Pancreas (tissue), 10 donors: ENCODE results near the gene SMYD3. TPM values are rescaled to one million over a fixed set of nuclear protein-coding genes. Genes with fewer than 3 reads are reported as not detected.
A peak's percentile ranks its signal among the peaks of the same experiment; 100 is the strongest.

Experiments used
- ATAC-seq, 4 donors: fragments of 200-7000 bp; cut with Tn5 transposase; one replicate each; pipeline versions ENCODE4 v1.8.0 to v1.9.1; 2020; ENCODE audit warnings: mild to moderate bottlenecking in 4 of 4, moderate library complexity in 4 of 4
- DNase-seq, 6 donors: peaks; one replicate each; pipeline ENCODE4 v3.0.0-alpha.2; 2020
- FAIRE-seq: peaks from 2 replicates; lab custom pipeline; 2012; peaks lifted over from hg19 to GRCh38; lab: Jason Lieb, UNC
- H3K27ac ChIP-seq, 4 donors: fragments of 200-600 bp; sonication (generic); 1 replicate in 3 of 4; 2 replicates in 1 of 4; pipeline versions ENCODE4 v1.5.0 to v1.8.0; 2020
- H3K27me3 ChIP-seq, 4 donors: fragments of 200-600 bp; one replicate each; pipeline ENCODE4 v1.8.0; 2021
- H3K36me3 ChIP-seq, 3 donors: fragments of 200-600 bp; sonication (generic) in 1 of 3; one replicate each; pipeline versions ENCODE4 v1.5.0 to v1.8.0; 2020 to 2021
- H3K4me1 ChIP-seq, 3 donors: fragments of 200-600 bp; one replicate each; pipeline ENCODE4 v1.8.0; 2021
- H3K4me3 ChIP-seq, 4 donors: fragments of 200-600 bp; sonication (generic) in 2 of 4; one replicate each; pipeline versions ENCODE4 v1.5.0 to v1.8.0; 2020 to 2021
- H3K9me3 ChIP-seq, 4 donors: fragments of 200-600 bp; one replicate each; pipeline ENCODE4 v1.8.0; 2021
- WGBS, 2 donors: extraction: QIAGEN DNeasy Blood & Tissue Kit; methylation state at CpG; one replicate each; pipeline ENCODE4 v1.1.7; 2013; 5-methylcytosine and 5-hydroxymethylcytosine counted together
- intact Hi-C, 3 donors: fragments of 100-400 bp; cut with DNase I; formaldehyde crosslinking; loops; one replicate each; pipeline versions ENCODE4 v1.11.1 to v1.14.2; 2022
- polyA plus RNA-seq, 2 donors: library from polyadenylated mRNA; stranded (reverse); fragments of 200-250 nt; gene quantifications; one replicate each; pipeline ENCODE4 v1.2.3, GENCODE V29; 2013
- total RNA-seq, 6 donors: library from RNA; stranded (reverse); fragmentation: NEBNext Ultra II Directional in 4 of 6; extraction: Animal tissue kit (Norgen Biotek cat#: 25700) in 4 of 6; gene quantifications; one replicate each; pipeline versions ENCODE4 v1.2.1 to v1.2.4, GENCODE V29; 2021 to 2023
- TF ChIP-seq, protein P1 (sequence below), 4 donors: fragments of 200-600 bp; sonication (generic) in 3 of 4; IDR thresholded peaks; one replicate each; pipeline versions ENCODE4 v1.5.0 to v1.8.0; 2021; ENCODE audit warnings: antibody characterized with exemption in 4 of 4
- donor health status: healthy with polysubstance abuse.
- donor health status: DM: no; HTN: no; CAD: no; lungs with moderate emphysema.
- donor health status: DM: no; HTN: no; CAD: no.
- donor health status: control.
- donor health status: control.
- donor health status: Bipolar disorder and iron deficiency.
- donor health status: DM: yes; HTN: yes; CAD: no.
- donor health status: DM: no; HTN: no; CAD: no.
- donor health status: DM: no; HTN: no; CAD: no.
- donor health status: DM: yes; HTN: yes; CAD: no.

SMYD3 gene
- total RNA-seq (10 to 100 TPM in 1 of 6 donors, 1 to 10 TPM in 5; 4.6 to 10.5 (median 6.7) TPM), polyA plus RNA-seq (1 to 10 TPM; 5.7 to 8.6 TPM)

DNA sequence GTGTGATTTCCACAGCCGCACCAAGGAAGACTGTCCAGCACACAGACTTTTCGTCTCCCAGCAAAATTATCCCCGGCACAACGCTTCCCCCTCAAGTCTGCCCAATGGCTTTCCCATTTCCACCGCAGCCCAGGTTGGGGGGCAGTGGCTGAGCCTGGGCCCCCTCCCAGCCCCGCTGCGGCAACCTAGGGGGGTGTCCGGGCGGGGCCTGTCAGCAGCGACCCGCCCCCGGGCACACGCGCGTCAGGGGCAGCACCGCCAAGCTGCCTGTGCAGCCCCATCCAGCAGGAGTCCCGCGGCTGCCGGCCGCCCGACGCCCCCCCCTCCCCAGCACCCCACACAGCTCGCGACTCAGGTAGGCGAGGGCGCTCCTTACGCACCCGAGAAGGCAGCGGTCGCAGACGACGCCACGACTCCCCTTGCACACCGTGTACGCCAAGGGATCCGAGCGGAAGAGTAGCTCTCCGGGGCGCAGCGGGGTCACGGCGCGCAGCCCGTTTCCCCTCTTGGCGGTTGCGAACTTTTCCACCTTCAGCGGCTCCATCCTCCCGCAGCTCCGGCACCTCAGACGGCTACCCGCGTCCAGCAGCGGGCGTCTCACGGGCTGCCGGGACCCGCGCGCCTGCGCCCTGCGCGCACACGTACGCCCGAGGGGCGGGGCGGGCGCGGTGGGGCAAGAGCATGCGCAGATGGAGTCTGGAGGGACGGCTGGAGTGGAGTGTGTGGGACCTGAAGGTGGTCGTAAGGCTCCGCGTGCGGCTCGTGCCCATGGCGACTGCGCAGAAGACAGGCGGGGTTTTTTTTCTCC is at the start of gene SMYD3:
Gene SMYD3 (minus strand): TSS at position 606 of the 808 bp plus-strand sequence.
- H3K9me3 ChIP-seq: no peaks in the 10 kb centered on the region
- FAIRE-seq (no peak), ATAC-seq (peak; percentile 98 to 99 (median 99)), DNase-seq (peak; percentile 68 to 93 (median 79))
- H3K4me1 ChIP-seq: peaks cover 0 to 5% (median 0%) of the 10 kb centered on the region in 3 donors
- WGBS, 2 donors: 0 to 1% methylated on average over 51 to 79 of the region's 79 CpGs
- peak within 1 kb of the TSS; percentile 58 to 93 (median 80) for H3K4me3 ChIP-seq
- H3K27ac ChIP-seq: peak within 1 kb of the TSS in 3 of 4 donors; percentile 0 to 24 (median 15)
- H3K36me3 ChIP-seq: no peaks in the 10 kb centered on the region
- intact Hi-C loops: loop anchor here in 1 of 3 donors (10.0 kb wide), 1 partner anchor 188 kb away; no protein-coding TSS in a partner anchor
- TF ChIP-seq, protein P1, sequence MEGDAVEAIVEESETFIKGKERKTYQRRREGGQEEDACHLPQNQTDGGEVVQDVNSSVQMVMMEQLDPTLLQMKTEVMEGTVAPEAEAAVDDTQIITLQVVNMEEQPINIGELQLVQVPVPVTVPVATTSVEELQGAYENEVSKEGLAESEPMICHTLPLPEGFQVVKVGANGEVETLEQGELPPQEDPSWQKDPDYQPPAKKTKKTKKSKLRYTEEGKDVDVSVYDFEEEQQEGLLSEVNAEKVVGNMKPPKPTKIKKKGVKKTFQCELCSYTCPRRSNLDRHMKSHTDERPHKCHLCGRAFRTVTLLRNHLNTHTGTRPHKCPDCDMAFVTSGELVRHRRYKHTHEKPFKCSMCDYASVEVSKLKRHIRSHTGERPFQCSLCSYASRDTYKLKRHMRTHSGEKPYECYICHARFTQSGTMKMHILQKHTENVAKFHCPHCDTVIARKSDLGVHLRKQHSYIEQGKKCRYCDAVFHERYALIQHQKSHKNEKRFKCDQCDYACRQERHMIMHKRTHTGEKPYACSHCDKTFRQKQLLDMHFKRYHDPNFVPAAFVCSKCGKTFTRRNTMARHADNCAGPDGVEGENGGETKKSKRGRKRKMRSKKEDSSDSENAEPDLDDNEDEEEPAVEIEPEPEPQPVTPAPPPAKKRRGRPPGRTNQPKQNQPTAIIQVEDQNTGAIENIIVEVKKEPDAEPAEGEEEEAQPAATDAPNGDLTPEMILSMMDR (IDR thresholded peaks at IDR 0.05): no peak
- no peaks in the 10 kb centered on the region for H3K27me3 ChIP-seq

DNA sequence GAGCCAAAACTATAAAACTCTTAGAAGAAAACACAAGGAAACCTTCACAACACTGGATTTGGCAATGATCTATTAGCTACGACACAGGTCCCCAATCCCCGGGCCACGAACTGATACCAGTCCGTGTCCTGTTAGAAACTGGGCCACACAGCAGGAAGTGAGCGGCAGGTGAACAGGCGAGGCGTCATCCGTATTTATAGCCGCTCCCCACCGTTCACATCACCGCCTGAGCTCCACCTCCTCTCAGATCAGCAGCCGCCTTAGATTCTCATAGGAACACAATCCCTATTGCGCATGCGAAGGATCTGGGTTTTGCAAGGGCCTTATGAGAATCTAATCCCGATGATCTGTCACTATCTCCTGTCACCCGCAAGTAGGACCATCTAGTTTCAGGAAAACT is 47.1 kb upstream of the SMYD3 start:
- Histone ChIP-seq H3K27me3 (no peaks in the 10 kb centered on the region), H3K36me3 (peaks cover 3 to 56% (median 8%) of the 10 kb centered on the region in 3 donors), H3K4me1 (peaks cover 0 to 2% (median 0%) of the 10 kb centered on the region in 3 donors), H3K27ac (no peak overlapping the region), H3K4me3 (no peak overlapping the region), H3K9me3 (no peaks in the 10 kb centered on the region)
- ATAC-seq: no peak
- WGBS, 2 donors: 94 to 97% methylated on average over 16 of the region's 16 CpGs
- intact Hi-C loops: no loop called here
- no peak for DNase-seq
- FAIRE-seq: no peak
- TF ChIP-seq, protein P1 (IDR thresholded peaks at IDR 0.05): no peak

DNA sequence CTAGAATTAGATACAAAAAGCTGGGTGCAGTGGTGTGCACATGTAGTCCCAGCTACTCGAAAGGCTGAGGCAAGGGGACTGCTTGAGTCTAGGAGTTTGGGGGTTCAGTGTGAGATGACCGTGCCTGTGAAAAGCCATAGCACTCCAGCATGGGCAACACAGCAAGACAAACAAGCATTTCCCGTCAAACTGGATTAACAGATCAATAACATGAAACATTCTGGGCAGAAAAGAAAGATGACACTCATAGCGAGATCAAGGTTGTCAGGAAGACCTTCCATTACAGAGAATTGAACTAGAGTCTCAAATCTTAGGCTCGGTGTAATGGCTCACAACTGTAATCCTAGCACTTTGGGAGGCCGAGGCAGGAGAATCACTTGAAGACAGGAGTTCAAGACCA is 45.0 kb upstream of the SMYD3 start:
- H3K36me3 ChIP-seq: peaks cover 3 to 63% (median 8%) of the 10 kb centered on the region in 3 donors
- TF ChIP-seq, protein P1 (IDR thresholded peaks at IDR 0.05): no peak
- intact Hi-C loops: no loop called here
- FAIRE-seq: no peak
- no peak for ATAC-seq
- no peaks in the 10 kb centered on the region for H3K4me1 ChIP-seq
- DNase-seq: no peak
- H3K27me3 ChIP-seq: no peaks in the 10 kb centered on the region
- H3K4me3 ChIP-seq: no peak overlapping the region
- WGBS, 2 donors: 67 to 80% methylated on average over 6 of the region's 6 CpGs
- H3K27ac ChIP-seq: no peak overlapping the region
- no peaks in the 10 kb centered on the region for H3K9me3 ChIP-seq

DNA sequence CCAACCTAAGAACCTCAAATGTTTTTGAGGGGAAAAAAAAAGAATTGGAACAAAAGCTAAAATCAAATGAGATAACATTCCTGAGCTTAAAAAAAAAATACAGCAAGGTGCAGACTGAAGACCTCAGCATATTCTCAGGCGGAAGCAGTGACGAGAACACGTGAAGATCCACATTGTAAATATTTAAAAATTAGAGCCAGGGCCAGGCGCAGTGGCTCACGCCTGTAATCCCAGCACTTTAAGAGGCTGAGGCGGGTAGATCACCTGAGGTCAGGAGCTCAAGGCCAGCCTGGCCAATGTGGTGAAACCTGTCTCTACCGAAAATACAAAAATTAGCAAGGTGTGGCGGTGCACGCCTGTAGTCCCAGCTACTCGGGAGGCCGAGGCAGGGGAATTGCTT is 43.3 kb upstream of the SMYD3 start:
- TF ChIP-seq, protein P1 (IDR thresholded peaks at IDR 0.05): no peak
- H3K27ac ChIP-seq: no peak overlapping the region

DNA sequence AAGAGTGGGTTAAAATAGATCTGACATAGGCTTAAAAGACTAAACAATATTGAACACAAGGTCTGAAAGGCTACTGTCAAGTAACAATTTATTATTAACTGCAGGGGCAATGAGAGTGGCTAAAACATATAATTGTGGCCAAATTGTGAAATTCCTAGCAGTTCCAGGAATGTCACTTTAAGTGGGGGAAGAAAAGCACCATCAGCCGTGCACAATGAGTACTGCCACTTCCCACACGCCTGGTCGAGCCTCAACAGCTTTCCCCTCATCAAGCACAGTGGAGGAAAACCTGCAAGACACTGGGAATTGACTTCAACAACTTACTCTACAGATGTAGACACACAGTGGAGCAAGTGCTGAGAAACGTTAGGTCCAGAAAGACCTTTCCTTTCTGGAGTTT is 42.6 kb upstream of the SMYD3 start:
- H3K36me3 ChIP-seq: peaks cover 3 to 50% (median 8%) of the 10 kb centered on the region in 3 donors
- intact Hi-C loops: no loop called here

More for the DNA sequence above, 43.3 kb upstream of the SMYD3 start:
- ATAC-seq: no peak
- no peak for FAIRE-seq
- Histone ChIP-seq H3K9me3 (no peaks in the 10 kb centered on the region), H3K4me3 (no peak overlapping the region), H3K27me3 (no peaks in the 10 kb centered on the region), H3K36me3 (peaks cover 3 to 51% (median 8%) of the 10 kb centered on the region in 3 donors), H3K4me1 (no peaks in the 10 kb centered on the region)
- WGBS, 2 donors: 66 to 71% methylated on average over 11 of the region's 11 CpGs
- no peak for DNase-seq
- intact Hi-C loops: no loop called here

More for the DNA sequence above, 42.6 kb upstream of the SMYD3 start:
- no peak for DNase-seq
- Histone ChIP-seq H3K4me3 (no peak overlapping the region), H3K27ac (no peak overlapping the region), H3K9me3 (no peaks in the 10 kb centered on the region), H3K4me1 (no peaks in the 10 kb centered on the region), H3K27me3 (no peaks in the 10 kb centered on the region)
- FAIRE-seq: no peak
- 35 to 36% methylated on average over 4 of the region's 4 CpGs for WGBS, 2 donors
- TF ChIP-seq, protein P1 (IDR thresholded peaks at IDR 0.05): no peak
- ATAC-seq: no peak
